CD14-positive monocyte (primary cell): ENCODE measurements around the gene LRRC8C. TPM values are rescaled to one million over a fixed set of nuclear protein-coding genes. Genes with fewer than 3 reads are reported as not detected.

ENCODE experiments used
- DNase-seq, 3 donors: peaks; one replicate each; pipeline ENCODE4 v3.0.0-alpha.2; 2011 to 2022
- H2AFZ ChIP-seq: 2 replicates; pipeline ENCODE4 v1.6.0; 2012; ENCODE audit warnings: mild to moderate bottlenecking, low read depth, low read length, inconsistent platforms; ENCODE audit not compliant: insufficient read depth, poor library complexity, severe bottlenecking
- H3K27ac ChIP-seq, 2 donors: 1 replicate in 1 of 2; 2 replicates in 1 of 2; pipeline ENCODE4 v1.5.1; 2012 to 2013; ENCODE audit warnings: low read length in 2 of 2, control low read depth in 1 of 2, inconsistent platforms in 1 of 2, low read depth in 1 of 2, mild to moderate bottlenecking in 1 of 2
- H3K27me3 ChIP-seq, 2 donors: one replicate each; pipeline versions ENCODE4 v1.6.0 to v1.6.1; 2011 to 2013; ENCODE audit warnings: low read length in 2 of 2; ENCODE audit not compliant: control insufficient read depth in 2 of 2, insufficient read depth in 2 of 2
- H3K36me3 ChIP-seq, 2 donors: replicated peaks in 1 of 2; 1 replicate in 1 of 2; 2 replicates in 1 of 2; pipeline versions ENCODE4 v1.5.1 to v1.6.1; 2012 to 2013; ENCODE audit warnings: low read length in 2 of 2, control low read depth in 1 of 2, inconsistent platforms in 1 of 2, mild to moderate bottlenecking in 1 of 2; ENCODE audit not compliant: insufficient read depth in 2 of 2, control insufficient read depth in 1 of 2
- H3K4me1 ChIP-seq, 2 donors: 1 replicate in 1 of 2; 2 replicates in 1 of 2; pipeline versions ENCODE4 v1.5.1 to v1.6.1; 2012 to 2013; ENCODE audit warnings: low read length in 2 of 2, control low read depth in 1 of 2, inconsistent platforms in 1 of 2, mild to moderate bottlenecking in 1 of 2, moderate library complexity in 1 of 2; ENCODE audit not compliant: insufficient read depth in 2 of 2, control insufficient read depth in 1 of 2
- H3K4me2 ChIP-seq: replicated peaks from 2 replicates; pipeline ENCODE3; 2012; ENCODE audit warnings: low read length, moderate library complexity, mild to moderate bottlenecking; ENCODE audit not compliant: poor library complexity, severe bottlenecking; ENCODE audit errors: extremely low read depth
- H3K4me3 ChIP-seq, 3 experiments: fragments of 200-600 bp in 1 of 3; sonication (generic) in 1 of 3; replicated peaks in 1 of 3; 1 replicate in 2 of 3; 2 replicates in 1 of 3; pipeline ENCODE4 v1.5.1; 2011 to 2013; ENCODE audit warnings: low read length in 3 of 3, mild to moderate bottlenecking in 3 of 3, control low read depth in 2 of 3, low read depth in 2 of 3, inconsistent platforms in 1 of 3, moderate library complexity in 1 of 3
- H3K79me2 ChIP-seq: 2 replicates; pipeline ENCODE4 v1.6.0; 2012; ENCODE audit warnings: mild to moderate bottlenecking, control low read depth, inconsistent platforms, low read length, moderate library complexity; ENCODE audit not compliant: insufficient read depth
- H3K9ac ChIP-seq: 2 replicates; pipeline ENCODE4 v1.6.0; 2017; ENCODE audit warnings: low read length, mild to moderate bottlenecking; ENCODE audit not compliant: insufficient read depth, poor library complexity, severe bottlenecking
- H3K9me3 ChIP-seq, 2 donors: replicated peaks in 1 of 2; 1 replicate in 1 of 2; 2 replicates in 1 of 2; pipeline versions ENCODE4 v1.5.1 to v1.6.1; 2012 to 2013; ENCODE audit warnings: low read length in 2 of 2, control low read depth in 1 of 2; ENCODE audit not compliant: control insufficient read depth in 1 of 2, insufficient read depth in 1 of 2
- H4K20me1 ChIP-seq: 2 replicates; pipeline ENCODE4 v1.6.0; 2012; ENCODE audit warnings: mild to moderate bottlenecking, low read length, control low read depth, moderate library complexity; ENCODE audit not compliant: insufficient read depth
- H3K27ac Mint-ChIP-seq, 7 donors: one replicate each; pipeline ENCODE4 v1.8.0; 2020; ENCODE audit warnings: mild to moderate bottlenecking in 7 of 7, mixed read lengths in 7 of 7, moderate library complexity in 6 of 7, inconsistent platforms in 2 of 7
- H3K27me3 Mint-ChIP-seq, 3 donors: one replicate each; pipeline ENCODE4 v1.8.0; 2021 to 2022; ENCODE audit warnings: low read depth in 3 of 3, mild to moderate bottlenecking in 3 of 3, mixed read lengths in 3 of 3, moderate library complexity in 3 of 3, inconsistent platforms in 1 of 3
- H3K36me3 Mint-ChIP-seq, 2 donors: one replicate each; pipeline ENCODE4 v1.8.0; 2020; ENCODE audit warnings: mixed read lengths in 2 of 2, inconsistent platforms in 1 of 2, mild to moderate bottlenecking in 1 of 2
- H3K4me1 Mint-ChIP-seq: one replicate; pipeline ENCODE4 v1.8.0; 2020; ENCODE audit warnings: mild to moderate bottlenecking, mixed read lengths
- H3K4me3 Mint-ChIP-seq, 2 donors: one replicate each; pipeline ENCODE4 v1.8.0; 2020; ENCODE audit warnings: mild to moderate bottlenecking in 2 of 2, mixed read lengths in 2 of 2, moderate library complexity in 1 of 2
- H3K9me3 Mint-ChIP-seq, 7 donors: one replicate each; pipeline ENCODE4 v1.8.0; 2020 to 2022; ENCODE audit warnings: mixed read lengths in 7 of 7, mild to moderate bottlenecking in 6 of 7, moderate library complexity in 6 of 7, inconsistent platforms in 2 of 7
- CTCF ChIP-seq: fragments of 200-600 bp; IDR thresholded peaks from one replicate; pipeline ENCODE4 v1.8.0; 2022; ENCODE audit warnings: antibody characterized with exemption, mild to moderate bottlenecking
- WGBS: methylation state at CpG from one replicate; pipeline ENCODE4 v1.1.5; 2013; ENCODE audit warnings: missing lambda C conversion rate; ENCODE audit not compliant: insufficient coverage; 5-methylcytosine and 5-hydroxymethylcytosine counted together
- intact Hi-C, 2 donors: fragments of 100-400 bp; cut with micrococcal nuclease; formaldehyde crosslinking; loops; one replicate each; pipeline versions ENCODE4 v1.15.0 to v1.15.1; 2023
- polyA plus RNA-seq, 3 donors: library from polyadenylated mRNA; depleted of rRNA in 1 of 3; unstranded in 2 of 3; stranded (reverse) in 1 of 3; fragments of 300-500 nt in 2 of 3; fragments of >200 nt in 1 of 3; fragmentation: Illumina TruSeq in 2 of 3; gene quantifications; 1 replicate in 2 of 3; 2 replicates in 1 of 3; pipeline ENCODE4 v1.2.3, GENCODE V29; 2012 to 2021

LRRC8C gene
- polyA plus RNA-seq, 3 donors, result 13.0 to 18.6 (median 16.3) TPM

- H3K9me3 Mint-ChIP-seq, result peaks cover 0 to 6% (median 3%) of the 10 kb centered on the region in 7 donors
- intact Hi-C loops, result no loop called here
- Histone ChIP-seq H3K4me3 (no peak overlapping the region), H3K4me2 (no peak overlapping the region), H3K79me2 (peaks cover 100% of the 10 kb centered on the region), H2AFZ (no peak overlapping the region), H3K9me3 (no peaks in the 10 kb centered on the region), H3K27me3 (no peaks in the 10 kb centered on the region), H3K9ac (no peak overlapping the region), H3K27ac (peak overlapping the region in 1 of 2 donors; percentile 32), H3K36me3 (no peaks in the 10 kb centered on the region), H4K20me1 (peaks cover 92% of the 10 kb centered on the region), H3K4me1 (peaks cover 45 to 68% of the 10 kb centered on the region in 2 donors)
- no peak for TF ChIP-seq CTCF
- peak overlapping the region in 4 of 7 donors; percentile 55 to 68 (median 60) for H3K27ac Mint-ChIP-seq
- no peak overlapping the region for H3K4me3 Mint-ChIP-seq
- H3K36me3 Mint-ChIP-seq, result peaks cover 12 to 13% of the 10 kb centered on the region in 2 donors
- DNase-seq, result no peak
- peaks cover 67% of the 10 kb centered on the region for H3K4me1 Mint-ChIP-seq
- no peaks in the 10 kb centered on the region for H3K27me3 Mint-ChIP-seq
Observed at GRCh38 chr1:89640440-89640839, 7.5 kb downstream of the LRRC8C start.

GRCh38 chr1:89641781-89642180 is 8.9 kb downstream of the LRRC8C start:
- DNase-seq, result peak in 2 of 3 donors; percentile 29 to 51
- peaks cover 33 to 56% of the 10 kb centered on the region in 2 donors for H3K4me1 ChIP-seq
- peaks cover 88% of the 10 kb centered on the region for H4K20me1 ChIP-seq
- Mint-ChIP-seq H3K4me1 (peaks cover 54% of the 10 kb centered on the region), H3K36me3 (peaks cover 8 to 14% of the 10 kb centered on the region in 2 donors), H3K27ac (peak overlapping the region; percentile 73 to 87 (median 79)), H3K4me3 (no peak overlapping the region), H3K27me3 (no peaks in the 10 kb centered on the region), H3K9me3 (peaks cover 2 to 15% (median 6%) of the 10 kb centered on the region in 7 donors)
- H3K79me2 ChIP-seq, result peaks cover 100% of the 10 kb centered on the region
- H3K4me2 ChIP-seq, result peak overlapping the region; percentile 13
- peak overlapping the region in 1 of 2 donors; percentile 58 for H3K27ac ChIP-seq
- peaks cover 0 to 6% of the 10 kb centered on the region in 2 donors for H3K36me3 ChIP-seq
- H3K9ac ChIP-seq, result no peak overlapping the region
- H3K4me3 ChIP-seq, result peak overlapping the region in 1 of 3 experiments; percentile 11
- no peak for TF ChIP-seq CTCF
- 49% methylated on average over 3 of the region's 4 CpGs for WGBS
- H3K9me3 ChIP-seq, result peaks cover 0 to 7% of the 10 kb centered on the region in 2 donors
- H3K27me3 ChIP-seq, result no peaks in the 10 kb centered on the region
- intact Hi-C loops, result no loop called here
- H2AFZ ChIP-seq, result no peak overlapping the region
